H1 (cell line): ENCODE results near the gene COBLL1. TPM values are rescaled to one million over a fixed set of nuclear protein-coding genes. Genes with fewer than 3 reads are reported as not detected.

Experiments used
- CTCF ChIA-PET: fragments of 300-600 bp; sonication (Branson Sonifier 250); formaldehyde crosslinking; loops from one replicate; lab custom pipeline; 2021; ENCODE audit not compliant: partially characterized antibody; lab: Charles Lee
- POLR2A ChIA-PET: fragments of 300-600 bp; sonication (Branson Sonifier 250); formaldehyde crosslinking; loops from one replicate; lab custom pipeline; 2021; ENCODE audit warnings: inconsistent platforms; ENCODE audit not compliant: partially characterized antibody; lab: Charles Lee
- DNase-seq, 2 experiments: peaks; one replicate each; pipeline versions ENCODE4 v3.0.0 to v3.0.0-alpha.2; 2010 to 2022; ENCODE audit warnings: low spot score in 2 of 2, low read depth in 1 of 2, mixed read lengths in 1 of 2
- FAIRE-seq: peaks from 2 replicates; lab custom pipeline; 2011; peaks lifted over from hg19 to GRCh38; lab: Jason Lieb, UNC
- H2AFZ ChIP-seq: 2 replicates; pipeline ENCODE4 v1.8.1; 2012; ENCODE audit warnings: low read length, inconsistent platforms
- H2AK5ac ChIP-seq: 2 replicates; pipeline ENCODE4 v1.6.1; 2013; ENCODE audit warnings: low read depth, low read length
- H2BK120ac ChIP-seq: replicated peaks from 2 replicates; pipeline ENCODE3; 2013; ENCODE audit warnings: low read depth, low read length, inconsistent platforms
- H2BK12ac ChIP-seq: 2 replicates; pipeline ENCODE4 v1.6.1; 2013; ENCODE audit warnings: low read depth, low read length
- H2BK15ac ChIP-seq: 2 replicates; pipeline ENCODE4 v1.6.1; 2013; ENCODE audit warnings: low read length
- H2BK20ac ChIP-seq: 2 replicates; pipeline ENCODE4 v1.6.1; 2013; ENCODE audit warnings: low read length
- H2BK5ac ChIP-seq: 2 replicates; pipeline ENCODE4 v1.6.1; 2013; ENCODE audit warnings: low read depth, low read length
- H3K14ac ChIP-seq: 2 replicates; pipeline ENCODE4 v1.6.1; 2013; ENCODE audit warnings: inconsistent platforms; ENCODE audit not compliant: insufficient read length
- H3K18ac ChIP-seq: 2 replicates; pipeline ENCODE4 v1.6.1; 2013; ENCODE audit warnings: low read length; ENCODE audit errors: extremely low read depth
- H3K23ac ChIP-seq: 2 replicates; pipeline ENCODE4 v1.6.1; 2013; ENCODE audit warnings: inconsistent platforms; ENCODE audit not compliant: insufficient read length
- H3K23me2 ChIP-seq: 2 replicates; pipeline ENCODE4 v1.6.1; 2013; ENCODE audit warnings: low read depth, low read length
- H3K27ac ChIP-seq: 2 replicates; pipeline ENCODE4 v1.6.1; 2011; ENCODE audit warnings: low read depth, low read length, inconsistent platforms
- H3K27me3 ChIP-seq, 4 experiments: replicated peaks in 1 of 4; 1 replicate in 1 of 4; 2 replicates in 3 of 4; pipeline versions ENCODE4 v1.6.1 to v1.8.1; 2011 to 2013; ENCODE audit warnings: low read length in 3 of 4, mild to moderate bottlenecking in 3 of 4, inconsistent platforms in 2 of 4, mixed read lengths in 2 of 4, moderate library complexity in 1 of 4; ENCODE audit not compliant: control insufficient read depth in 3 of 4, insufficient read depth in 3 of 4; ENCODE audit errors: extremely low read depth in 1 of 4
- H3K36me3 ChIP-seq, 4 experiments: 2 replicates each; pipeline versions ENCODE4 v1.6.1 to v1.8.1; 2011 to 2013; ENCODE audit warnings: mild to moderate bottlenecking in 4 of 4, low read length in 3 of 4, moderate library complexity in 2 of 4, control low read depth in 1 of 4, inconsistent platforms in 1 of 4; ENCODE audit not compliant: insufficient read depth in 4 of 4, control insufficient read depth in 2 of 4
- H3K4ac ChIP-seq: replicated peaks from 2 replicates; pipeline ENCODE3; 2013; ENCODE audit warnings: low read length, low read depth, mixed read lengths, inconsistent platforms; ENCODE audit not compliant: insufficient read length
- H3K4me1 ChIP-seq, 4 experiments: replicated peaks in 1 of 4; 1 replicate in 1 of 4; 2 replicates in 3 of 4; pipeline versions ENCODE4 v1.6.1 to v1.8.1; 2011 to 2013; ENCODE audit warnings: low read length in 3 of 4, inconsistent platforms in 2 of 4, mixed read lengths in 1 of 4; ENCODE audit not compliant: insufficient read depth in 4 of 4, control insufficient read depth in 3 of 4
- H3K4me2 ChIP-seq, 2 experiments: 2 replicates each; pipeline versions ENCODE4 v1.6.1 to v1.8.1; 2011 to 2013; ENCODE audit warnings: low read depth in 2 of 2, low read length in 2 of 2, control low read depth in 1 of 2, inconsistent platforms in 1 of 2, mild to moderate bottlenecking in 1 of 2; ENCODE audit not compliant: insufficient read depth in 1 of 2
- H3K4me3 ChIP-seq, 4 experiments: fragments of 200-600, 300-600 bp in 1 of 4; sonication (generic), shearing (Covaris generic), sonication (Bioruptor Twin) in 1 of 4; 2 replicates each; pipeline versions ENCODE4 v1.5.1 to v1.8.1; 2011 to 2016; ENCODE audit warnings: low read length in 4 of 4, low read depth in 3 of 4, control low read depth in 2 of 4, inconsistent platforms in 2 of 4, mild to moderate bottlenecking in 2 of 4, mixed read lengths in 1 of 4, moderate library complexity in 1 of 4; ENCODE audit not compliant: insufficient read depth in 2 of 4; ENCODE audit errors: extremely low read depth in 1 of 4
- H3K56ac ChIP-seq: replicated peaks from 2 replicates; pipeline ENCODE3; 2013; ENCODE audit warnings: low read depth, mild to moderate bottlenecking, mixed read lengths, low read length, inconsistent platforms; ENCODE audit not compliant: insufficient read length
- H3K79me1 ChIP-seq: 2 replicates; pipeline ENCODE4 v1.6.1; 2013; ENCODE audit warnings: low read depth, low read length, control low read depth
- H3K79me2 ChIP-seq, 2 experiments: 2 replicates each; pipeline versions ENCODE4 v1.6.1 to v1.8.1; 2012 to 2013; ENCODE audit warnings: low read length in 2 of 2, mild to moderate bottlenecking in 2 of 2, inconsistent platforms in 1 of 2; ENCODE audit not compliant: insufficient read depth in 2 of 2, control insufficient read depth in 1 of 2
- H3K9ac ChIP-seq, 4 experiments: replicated peaks in 1 of 4; 1 replicate in 1 of 4; 2 replicates in 3 of 4; pipeline versions ENCODE4 v1.6.1 to v1.8.1; 2011 to 2013; ENCODE audit warnings: low read depth in 3 of 4, low read length in 3 of 4, control low read depth in 2 of 4, mild to moderate bottlenecking in 2 of 4, moderate library complexity in 2 of 4, inconsistent platforms in 1 of 4; ENCODE audit errors: extremely low read depth in 1 of 4
- H3K9me3 ChIP-seq, 2 experiments: 2 replicates each; pipeline versions ENCODE4 v1.6.1 to v1.8.1; 2012 to 2013; ENCODE audit warnings: mild to moderate bottlenecking in 2 of 2, moderate library complexity in 2 of 2, control low read depth in 1 of 2, inconsistent platforms in 1 of 2, low read depth in 1 of 2, low read length in 1 of 2, mixed read lengths in 1 of 2; ENCODE audit not compliant: insufficient read depth in 2 of 2
- H4K20me1 ChIP-seq, 2 experiments: replicated peaks in 1 of 2; 2 replicates each; pipeline versions ENCODE3 to v1.8.1; 2011 to 2013; ENCODE audit warnings: inconsistent platforms in 2 of 2, low read length in 2 of 2, mild to moderate bottlenecking in 1 of 2; ENCODE audit not compliant: insufficient read depth in 2 of 2, control insufficient read depth in 1 of 2
- H4K5ac ChIP-seq: 2 replicates; pipeline ENCODE4 v1.6.1; 2013; ENCODE audit warnings: low read length, low read depth, mixed read lengths, inconsistent platforms; ENCODE audit not compliant: insufficient read length
- H4K8ac ChIP-seq: 2 replicates; pipeline ENCODE4 v1.8.0; 2013; ENCODE audit warnings: mild to moderate bottlenecking, moderate library complexity, low read length, inconsistent platforms; ENCODE audit not compliant: insufficient read depth; ENCODE audit errors: extremely low read depth
- H4K91ac ChIP-seq: replicated peaks from 2 replicates; pipeline ENCODE3; 2013; ENCODE audit warnings: low read length, mixed read lengths, inconsistent platforms; ENCODE audit not compliant: insufficient read length
- CHD2 ChIP-seq: IDR thresholded peaks from 2 replicates; pipeline ENCODE4 v1.6.1; 2012; ENCODE audit warnings: low read length, improper control_type of control experiment
- CTBP2 ChIP-seq: IDR thresholded peaks from 2 replicates; pipeline ENCODE4 v1.7.0; 2011; ENCODE audit warnings: borderline replicate concordance, mild to moderate bottlenecking, moderate library complexity, mixed read lengths, low read length; ENCODE audit not compliant: insufficient read depth, insufficient read length
- EGR1 ChIP-seq: IDR thresholded peaks from 2 replicates; pipeline ENCODE4 v1.6.1; 2011; ENCODE audit warnings: low read depth, low read length, borderline replicate concordance
- HDAC2 ChIP-seq, 2 experiments: fragments of 300-600 bp in 1 of 2; sonication (generic) in 1 of 2; IDR thresholded peaks; 2 replicates each; pipeline ENCODE4 v1.6.1; 2011 to 2012; ENCODE audit warnings: low read depth in 2 of 2, low read length in 2 of 2, mild to moderate bottlenecking in 2 of 2, moderate library complexity in 2 of 2, borderline replicate concordance in 1 of 2, inconsistent platforms in 1 of 2
- RAD21 ChIP-seq, 2 experiments: IDR thresholded peaks in 1 of 2; conservative IDR thresholded peaks in 1 of 2; 2 replicates each; pipeline ENCODE4 v1.6.1; 2011; ENCODE audit warnings: low read depth in 2 of 2, low read length in 2 of 2, improper control_type of control experiment in 1 of 2, inconsistent platforms in 1 of 2, mild to moderate bottlenecking in 1 of 2, moderate library complexity in 1 of 2
- RBBP5 ChIP-seq: IDR thresholded peaks from 2 replicates; pipeline ENCODE4 v1.7.1; 2012; ENCODE audit warnings: low read depth, mild to moderate bottlenecking, inconsistent platforms, low read length, moderate library complexity, borderline replicate concordance
- SAP30 ChIP-seq: fragments of 300-600 bp; sonication (generic); IDR thresholded peaks from 2 replicates; pipeline ENCODE4 v1.7.1; 2012; ENCODE audit warnings: low read length, moderate library complexity, mild to moderate bottlenecking, inconsistent platforms; ENCODE audit not compliant: insufficient read depth, insufficient replicate concordance
- SP1 ChIP-seq: IDR thresholded peaks from 2 replicates; pipeline ENCODE4 v1.6.1; 2011; ENCODE audit warnings: low read depth, low read length
- SP4 ChIP-seq: IDR thresholded peaks from 2 replicates; pipeline ENCODE4 v1.6.1; 2012; ENCODE audit warnings: low read length, inconsistent platforms
- SRF ChIP-seq: IDR thresholded peaks from 2 replicates; pipeline ENCODE4 v1.6.1; 2011; ENCODE audit warnings: mild to moderate bottlenecking, low read depth, low read length, moderate library complexity
- TCF12 ChIP-seq: IDR thresholded peaks from 2 replicates; pipeline ENCODE4 v1.6.1; 2011; ENCODE audit warnings: low read depth, mild to moderate bottlenecking, low read length
- TEAD4 ChIP-seq: IDR thresholded peaks from 2 replicates; pipeline ENCODE4 v1.6.1; 2012; ENCODE audit warnings: low read depth, low read length, inconsistent platforms, mixed read lengths
- ZNF274 ChIP-seq: IDR thresholded peaks from 2 replicates; pipeline ENCODE4 v1.7.0; 2012; ENCODE audit warnings: low read length, borderline replicate concordance; ENCODE audit errors: extremely low read depth
- WGBS, 2 experiments: shearing (Covaris generic) in 1 of 2; methylation state at CpG; one replicate each; pipeline versions ENCODE4 v1.1.6 to v1.1.7; 2013 to 2015; ENCODE audit warnings: low lambda C conversion rate in 2 of 2, mixed read lengths in 2 of 2, inconsistent platforms in 1 of 2, low coverage in 1 of 2, missing lambda C conversion rate in 1 of 2; ENCODE audit not compliant: insufficient replicate concordance in 2 of 2, insufficient coverage in 1 of 2, insufficient read length in 1 of 2; ENCODE audit errors: extremely low coverage in 1 of 2, missing lambda C conversion rate in 1 of 2; 5-methylcytosine and 5-hydroxymethylcytosine counted together
- polyA plus RNA-seq, 7 experiments: library from polyadenylated mRNA; depleted of rRNA in 3 of 7; stranded (reverse) in 5 of 7; unstranded in 2 of 7; fragments of >200 nt in 5 of 7; fragments of 200-250 nt in 2 of 7; gene quantifications; 1 replicate in 5 of 7; 2 replicates in 1 of 7; 4 replicates in 1 of 7; pipeline versions ENCODE4 v1.2.1 to v1.2.3, GENCODE V29; 2011 to 2013; ENCODE audit warnings: missing spikeins in 2 of 7, mixed read lengths in 2 of 7
- total RNA-seq: library from RNA; stranded (reverse); fragmentation: NEBNext Ultra II Directional; extraction: Animal tissue kit (Norgen Biotek cat#: 25700); gene quantifications from 2 replicates; pipeline ENCODE4 v1.2.1, GENCODE V29; 2021

The COBLL1 gene
- total and polyA plus RNA-seq, 2 of the 8 experiments (the other 6 are each of a cell fraction or from before 2014, with no cell fraction given), result 2.2 to 6.2 TPM

DNA sequence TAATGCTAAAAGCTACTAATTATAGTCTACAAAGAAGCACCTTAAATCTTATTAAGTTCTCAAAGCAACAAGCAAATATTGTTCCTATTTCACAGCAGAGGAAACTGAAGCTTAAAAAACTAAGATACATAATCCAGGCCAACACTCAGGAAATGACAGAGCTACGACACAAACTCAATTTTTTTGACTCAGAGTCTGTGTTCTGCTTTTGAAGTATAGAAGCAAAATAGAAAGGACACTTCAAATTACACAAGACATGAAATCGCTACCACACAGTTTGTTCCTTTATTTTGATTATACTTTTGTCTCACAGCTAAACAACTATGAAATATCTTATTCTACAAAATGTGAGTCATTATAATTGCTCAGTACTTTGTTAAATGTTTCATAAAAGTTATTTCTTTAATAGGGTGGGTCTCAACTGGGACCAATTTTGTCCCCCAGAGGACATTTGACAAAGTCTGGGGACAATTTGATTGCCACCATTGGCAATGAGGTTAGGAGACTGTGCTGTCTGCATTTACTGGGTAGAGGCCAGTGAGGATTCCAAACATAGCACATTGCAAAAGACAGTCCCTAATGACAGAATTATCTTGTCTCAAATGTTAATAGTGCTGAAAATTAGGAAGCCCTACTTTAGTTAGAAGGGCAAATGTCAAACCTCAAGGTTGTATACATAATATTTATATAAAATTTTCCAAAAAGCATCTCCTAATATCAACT lies 118.8 kb downstream of the COBLL1 start:
- no peaks in the 10 kb centered on the region for H3K27me3 ChIP-seq
- no peak overlapping the region for H3K4ac ChIP-seq
- no peak overlapping the region for H3K23ac ChIP-seq
- no peaks in the 10 kb centered on the region for H3K36me3 ChIP-seq
- no peak overlapping the region for H2AFZ ChIP-seq
- no peaks in the 10 kb centered on the region for H3K79me1 ChIP-seq
- H3K9ac ChIP-seq, result no peak overlapping the region
- H3K4me3 ChIP-seq, result no peak overlapping the region
- H4K5ac ChIP-seq, result no peak overlapping the region
- no peak for DNase-seq
- no peak overlapping the region for H2BK15ac ChIP-seq
- no peaks in the 10 kb centered on the region for H3K4me1 ChIP-seq
- no peaks in the 10 kb centered on the region for H3K9me3 ChIP-seq
- H4K8ac ChIP-seq, result no peak overlapping the region
- FAIRE-seq, result no peak
- H2BK120ac ChIP-seq, result no peak overlapping the region
- H4K20me1 ChIP-seq, result no peaks in the 10 kb centered on the region
- H2BK5ac ChIP-seq, result no peak overlapping the region
- H2AK5ac ChIP-seq, result no peak overlapping the region
- no peak overlapping the region for H2BK12ac ChIP-seq
- H4K91ac ChIP-seq, result no peak overlapping the region
- ChIA-PET POLR2A (no interaction called here), CTCF (interaction anchor here (0.9 kb wide), 1 partner anchor 13 kb away, joined by 4 read pairs; no protein-coding TSS in a partner anchor)
- H3K27ac ChIP-seq, result no peak overlapping the region
- no peak overlapping the region for H3K4me2 ChIP-seq
- no peaks in the 10 kb centered on the region for H3K79me2 ChIP-seq
- WGBS, 2 experiments, result 88% methylated on average over 2 of the region's 2 CpGs; no CpG with 5 or more reads in 1 of the 2 experiments
- H3K14ac ChIP-seq, result no peak overlapping the region
- no peak overlapping the region for H2BK20ac ChIP-seq
- no peak overlapping the region for H3K56ac ChIP-seq
- H3K23me2 ChIP-seq, result no peaks in the 10 kb centered on the region
- H3K18ac ChIP-seq, result no peak overlapping the region
- TF ChIP-seq TEAD4 (no peak), SP1 (no peak), CTBP2 (no peak), SP4 (no peak), SRF (no peak), ZNF274 (no peak), RBBP5 (no peak), SAP30 (no peak), TCF12 (no peak), RAD21 (IDR thresholded peaks at IDR 0.05 in 1 of 2, conservative IDR thresholded peaks at IDR 0.05 in 1 of 2; ENCODE audit: low read depth in 2 of 2, low read length in 2 of 2) (no peak), HDAC2 (IDR thresholded peaks at IDR 0.05; ENCODE audit: borderline replicate concordance in 1 of 2, low read depth in 2 of 2, low read length in 2 of 2) (no peak), CHD2 (no peak), EGR1 (no peak)
